ENCODE data around the gene NUP153.

GRCh38 chr6:17679726-17680125 is 27.0 kb downstream of the NUP153 start:
- no peak for TF ChIP-seq ARNT (IDR thresholded peaks at IDR 0.05)
- TF ChIP-seq FOXK2 (IDR thresholded peaks at IDR 0.05) = no peak
- TF ChIP-seq FOXM1 (IDR thresholded peaks at IDR 0.05; ENCODE audit: borderline replicate concordance) = no peak
- TF ChIP-seq ELF4 (IDR thresholded peaks at IDR 0.05) = no peak
- no peak for TF ChIP-seq SP1 (IDR thresholded peaks at IDR 0.05)
- TF ChIP-seq FOXA1 (IDR thresholded peaks at IDR 0.05) = no peak
- no peak for TF ChIP-seq TARDBP (IDR thresholded peaks at IDR 0.05)

Data from HEK293T (cell line).